Measurements from ENCODE around the gene QSOX2.

Gene QSOX2

DNA sequence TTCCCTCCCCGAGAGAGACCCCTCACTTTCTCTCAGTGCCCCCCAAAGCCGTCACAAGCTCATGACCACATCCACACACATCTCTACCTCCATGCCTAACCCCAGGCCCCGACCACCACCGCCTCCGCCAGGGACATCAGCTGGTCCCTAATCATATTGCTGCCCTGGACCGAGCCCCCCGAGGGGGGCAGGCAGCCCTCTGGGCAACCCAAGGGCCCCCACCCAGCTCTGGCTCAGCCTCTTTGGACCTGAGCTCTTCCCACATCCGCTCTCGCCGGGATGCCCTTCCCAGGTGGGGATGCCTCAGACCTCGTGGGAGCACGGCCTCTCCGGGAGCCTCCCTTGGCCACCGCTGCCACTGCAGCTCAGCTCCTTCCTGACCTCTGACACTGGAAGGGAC lies 59.2 kb downstream of the QSOX2 start:
- H3K4me3 ChIP-seq (ENCODE audit: low read length), result no peak overlapping the region
- TF ChIP-seq, protein P1, sequence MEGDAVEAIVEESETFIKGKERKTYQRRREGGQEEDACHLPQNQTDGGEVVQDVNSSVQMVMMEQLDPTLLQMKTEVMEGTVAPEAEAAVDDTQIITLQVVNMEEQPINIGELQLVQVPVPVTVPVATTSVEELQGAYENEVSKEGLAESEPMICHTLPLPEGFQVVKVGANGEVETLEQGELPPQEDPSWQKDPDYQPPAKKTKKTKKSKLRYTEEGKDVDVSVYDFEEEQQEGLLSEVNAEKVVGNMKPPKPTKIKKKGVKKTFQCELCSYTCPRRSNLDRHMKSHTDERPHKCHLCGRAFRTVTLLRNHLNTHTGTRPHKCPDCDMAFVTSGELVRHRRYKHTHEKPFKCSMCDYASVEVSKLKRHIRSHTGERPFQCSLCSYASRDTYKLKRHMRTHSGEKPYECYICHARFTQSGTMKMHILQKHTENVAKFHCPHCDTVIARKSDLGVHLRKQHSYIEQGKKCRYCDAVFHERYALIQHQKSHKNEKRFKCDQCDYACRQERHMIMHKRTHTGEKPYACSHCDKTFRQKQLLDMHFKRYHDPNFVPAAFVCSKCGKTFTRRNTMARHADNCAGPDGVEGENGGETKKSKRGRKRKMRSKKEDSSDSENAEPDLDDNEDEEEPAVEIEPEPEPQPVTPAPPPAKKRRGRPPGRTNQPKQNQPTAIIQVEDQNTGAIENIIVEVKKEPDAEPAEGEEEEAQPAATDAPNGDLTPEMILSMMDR (conservative IDR thresholded peaks at IDR 0.05; ENCODE audit: low read depth, low read length), result no peak
- DNase-seq (ENCODE audit: low read depth), result no peak

- TF ChIP-seq, protein P1 (conservative IDR thresholded peaks at IDR 0.05; ENCODE audit: low read depth, low read length), result no peak
- no peak for DNase-seq (ENCODE audit: low read depth)
- no peak overlapping the region for H3K4me3 ChIP-seq (ENCODE audit: low read length)
Measured at GRCh38 chr9:136185596-136186366, 59.8 kb downstream of the QSOX2 start.

- H3K4me3 ChIP-seq (ENCODE audit: low read length), result no peak overlapping the region
- DNase-seq (ENCODE audit: low read depth), result no peak
- TF ChIP-seq, protein P1 (conservative IDR thresholded peaks at IDR 0.05; ENCODE audit: low read depth, low read length), result no peak
Measured at GRCh38 chr9:136185066-136185465, 60.5 kb downstream of the QSOX2 start.

DNA sequence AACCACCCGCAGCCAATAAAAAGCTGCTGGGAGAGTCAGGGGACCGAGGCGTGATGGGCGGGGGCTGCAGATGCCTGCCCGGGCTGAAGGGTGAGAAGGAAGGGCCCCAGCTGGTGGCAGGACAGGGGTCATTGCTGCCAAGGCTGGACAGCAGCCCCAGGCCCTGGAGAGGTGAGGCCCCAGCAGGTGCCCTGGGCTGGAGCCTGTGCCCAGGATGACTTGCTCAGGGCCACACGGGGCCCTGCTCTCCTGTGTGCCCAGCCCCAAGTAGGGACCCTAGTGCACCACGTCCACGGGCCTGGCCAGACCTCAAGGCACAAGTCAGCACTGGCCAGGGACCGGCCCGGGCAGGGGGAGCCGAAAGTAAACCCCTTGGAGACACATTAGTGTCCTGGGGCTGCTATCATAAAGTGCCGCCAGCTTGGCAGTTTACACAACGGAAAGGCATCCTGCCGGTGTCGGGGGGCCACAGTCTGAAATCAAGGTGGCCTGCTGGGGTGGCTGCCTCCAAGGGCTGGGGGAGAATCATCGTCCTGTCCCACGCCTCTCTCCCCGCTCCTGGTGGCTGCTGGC lies 62.7 kb downstream of the QSOX2 start:
- no peak for DNase-seq (ENCODE audit: low read depth)
- H3K4me3 ChIP-seq (ENCODE audit: low read length), result no peak overlapping the region
- TF ChIP-seq, protein P1 (conservative IDR thresholded peaks at IDR 0.05; ENCODE audit: low read depth, low read length), result no peak

DNA sequence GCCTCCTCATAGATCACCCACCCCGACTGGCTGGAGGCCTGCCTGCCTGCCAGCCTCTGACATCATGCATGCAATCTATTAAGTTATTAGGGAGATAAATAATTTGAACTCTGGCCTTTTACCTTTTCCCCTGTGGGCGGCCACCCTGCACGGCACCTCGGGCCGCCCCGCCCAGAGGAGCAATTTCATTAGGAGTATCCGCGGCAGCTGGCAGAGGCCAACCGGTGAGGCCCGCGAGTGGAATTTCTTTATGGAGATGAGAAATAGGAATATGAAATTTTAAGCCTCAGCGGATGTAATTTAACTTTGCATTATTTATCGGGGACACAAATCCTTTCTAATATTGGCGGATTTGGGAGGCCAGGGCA lies 63.2 kb downstream of the QSOX2 start:
- TF ChIP-seq, protein P1 (conservative IDR thresholded peaks at IDR 0.05; ENCODE audit: low read depth, low read length), result no peak
- DNase-seq (ENCODE audit: low read depth), result no peak
- H3K4me3 ChIP-seq (ENCODE audit: low read length), result no peak overlapping the region

GRCh38 chr9:136181784-136182419 lies 63.7 kb downstream of the QSOX2 start:
- no peak overlapping the region for H3K4me3 ChIP-seq (ENCODE audit: low read length)
- TF ChIP-seq, protein P1 (conservative IDR thresholded peaks at IDR 0.05; ENCODE audit: low read depth, low read length), result no peak
- no peak for DNase-seq (ENCODE audit: low read depth)
